ENCODE results near the gene NKX6-2.

GRCh38 chr10:132804287-132804686 lies 18.3 kb upstream of the NKX6-2 start:
- TF ChIP-seq TAF1 (IDR thresholded peaks at IDR 0.05; ENCODE audit: low read depth): no peak
- no peak for TF ChIP-seq EGR1 (IDR thresholded peaks at IDR 0.05)
- no peak for TF ChIP-seq EP300 (IDR thresholded peaks at IDR 0.05; ENCODE audit: borderline replicate concordance)
- TF ChIP-seq RAD21 (IDR thresholded peaks at IDR 0.05; ENCODE audit: low read depth): no peak
- no peak for TF ChIP-seq YY1 (IDR thresholded peaks at IDR 0.05; ENCODE audit: low read depth)

Data from Ishikawa (cell line).